ENCODE data around the gene HIPK4.
A peak's percentile ranks its signal among the peaks of the same experiment; 100 is the strongest.
"Not testable (repeated sequence)": the region's sequence is repeated elsewhere in the genome, so short reads cannot be mapped to it uniquely, and the experiment has no call there.

HIPK4 gene

DNA sequence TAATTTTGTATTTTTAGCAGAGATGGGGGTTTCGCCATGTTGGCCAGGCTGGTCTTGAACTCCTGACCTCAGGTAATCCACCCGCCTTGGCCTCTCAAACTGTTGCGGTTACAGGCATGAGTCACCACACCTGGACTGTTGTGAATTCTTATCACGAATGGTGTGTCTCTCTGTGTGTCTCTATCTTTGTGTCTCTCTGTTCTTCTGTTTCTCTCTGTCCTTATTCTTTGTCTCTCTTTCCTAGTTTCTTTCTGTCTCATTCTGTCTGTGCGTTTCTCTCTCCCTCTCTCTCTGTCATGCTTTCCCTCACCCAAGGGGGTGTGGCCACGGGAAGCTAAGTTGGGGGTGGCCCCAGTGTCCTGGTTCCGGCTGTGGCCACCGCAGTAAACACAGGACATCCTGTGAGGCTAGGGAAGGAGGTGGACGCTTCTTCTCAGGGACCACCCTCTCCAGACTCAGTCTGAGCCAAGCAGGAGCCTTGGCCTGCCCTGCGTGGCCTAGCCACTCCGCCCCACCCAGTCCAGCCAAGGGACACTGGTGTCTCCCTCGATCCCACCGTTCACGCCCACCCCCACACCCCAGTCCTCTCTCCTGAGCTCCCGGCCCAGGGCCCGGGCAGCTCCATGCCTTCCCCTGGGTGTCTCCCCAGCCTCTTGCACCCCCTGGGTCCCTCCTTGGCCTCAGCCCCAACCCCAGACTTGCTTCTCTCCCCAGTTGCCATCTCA lies 27.1 kb upstream of the HIPK4 start:
- no peak for DNase-seq

DNA sequence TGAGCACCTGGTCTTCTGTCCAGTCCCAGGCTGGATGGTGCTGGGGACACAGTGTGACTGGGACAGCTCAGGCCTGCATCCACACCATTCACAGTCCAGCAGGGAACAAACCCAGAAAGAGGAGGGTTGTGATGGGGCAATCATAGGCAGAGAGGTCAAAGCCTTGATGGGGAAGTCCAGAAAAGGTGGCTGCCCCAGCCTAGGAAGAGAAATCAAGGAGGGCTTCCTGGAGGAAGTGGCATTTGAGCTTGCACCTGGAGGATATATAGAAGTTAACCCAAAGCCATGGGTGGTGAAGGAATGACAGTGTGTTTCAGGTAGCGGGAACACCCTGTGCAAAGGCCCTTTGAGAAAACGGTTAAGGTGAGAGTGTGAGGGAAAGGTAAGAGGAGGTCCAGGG lies 25.8 kb upstream of the HIPK4 start:
- DNase-seq = no peak

DNA sequence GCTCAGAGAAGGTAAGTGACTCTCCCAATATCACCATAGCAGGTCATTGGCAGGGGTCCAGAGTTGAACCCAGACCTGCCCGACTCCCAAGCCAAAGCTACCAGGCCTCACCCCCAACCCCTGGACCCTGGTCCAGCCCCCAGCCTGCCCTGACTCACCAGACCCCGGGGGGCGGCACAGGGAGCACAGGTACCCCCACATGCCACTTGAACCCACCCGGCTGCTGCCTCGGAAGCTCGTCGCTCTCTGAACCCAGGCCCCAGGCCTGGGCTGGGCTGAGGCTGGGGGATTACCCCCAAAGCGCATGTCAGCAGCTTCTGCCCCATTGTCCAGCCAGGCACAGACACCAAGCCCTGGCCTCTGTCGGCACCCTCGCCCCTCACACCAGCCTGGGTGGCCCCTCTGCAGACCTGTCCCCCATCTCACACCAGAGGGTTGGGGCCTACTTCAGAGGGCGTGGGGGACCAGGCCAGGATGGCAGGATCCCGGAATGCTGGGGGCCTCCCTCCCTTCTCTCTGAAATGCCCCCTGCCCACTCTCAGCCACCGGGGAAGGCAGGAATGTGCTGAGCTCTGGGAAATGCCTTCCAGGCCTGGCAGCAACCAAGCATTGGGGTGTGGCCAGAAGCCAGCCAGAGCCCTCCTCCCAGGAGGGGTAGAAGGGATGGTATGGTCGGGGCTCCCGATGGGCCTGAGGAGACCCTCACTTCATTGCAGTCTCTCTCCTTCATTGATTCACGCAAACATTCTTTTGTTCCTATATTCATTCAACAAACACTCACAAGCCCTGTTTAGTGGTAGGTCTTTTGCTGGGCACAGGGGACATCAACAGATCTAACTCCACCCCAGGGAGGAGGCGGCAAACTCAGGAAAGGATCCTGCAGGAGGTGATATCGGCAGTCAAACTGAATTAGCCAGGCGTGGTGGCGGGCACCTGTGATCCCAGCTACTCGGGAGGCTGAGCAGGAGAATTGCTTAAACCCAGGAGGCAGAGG lies 24.9 kb upstream of the HIPK4 start:
- no peak for DNase-seq

DNA sequence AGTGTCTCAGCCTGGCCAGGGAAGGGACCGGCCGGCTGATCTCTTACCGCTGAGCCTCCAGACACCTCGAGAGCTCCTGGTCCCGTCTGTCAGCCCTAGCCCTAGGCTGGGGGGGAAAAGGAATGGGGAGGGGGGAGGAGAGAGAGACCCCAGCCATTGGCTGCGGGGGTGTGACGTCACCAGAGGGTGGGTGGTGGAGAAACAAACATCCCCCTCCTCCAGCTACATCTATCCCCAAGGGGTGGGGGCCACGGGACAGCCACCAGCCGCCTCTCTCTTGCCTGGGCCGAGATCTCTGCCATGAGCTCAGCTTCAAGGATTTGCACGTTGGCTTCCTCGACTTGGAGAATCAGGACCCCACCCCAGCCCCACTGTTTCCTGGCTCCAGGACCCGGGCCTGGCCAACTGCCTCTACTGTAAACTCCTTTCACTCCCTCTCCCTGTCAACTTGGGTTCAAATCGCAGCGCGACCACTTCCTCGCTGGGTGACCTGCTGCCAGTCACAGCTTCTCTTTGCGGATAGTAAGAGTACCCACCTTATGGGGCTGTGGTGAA lies 23.4 kb upstream of the HIPK4 start, which contains the start of gene PRX:
TSS of gene PRX (minus strand) at position 88 of the 555 bp plus-strand sequence. CDS start 5,446 bp downstream, outside the sequence.
- DNase-seq = no peak

GRCh38 chr19:40412866-40413265 lies 22.9 kb upstream of the HIPK4 start:
- DNase-seq = no peak

GRCh38 chr19:40411958-40412499 lies 22.0 kb upstream of the HIPK4 start:
- DNase-seq = no peak

DNA sequence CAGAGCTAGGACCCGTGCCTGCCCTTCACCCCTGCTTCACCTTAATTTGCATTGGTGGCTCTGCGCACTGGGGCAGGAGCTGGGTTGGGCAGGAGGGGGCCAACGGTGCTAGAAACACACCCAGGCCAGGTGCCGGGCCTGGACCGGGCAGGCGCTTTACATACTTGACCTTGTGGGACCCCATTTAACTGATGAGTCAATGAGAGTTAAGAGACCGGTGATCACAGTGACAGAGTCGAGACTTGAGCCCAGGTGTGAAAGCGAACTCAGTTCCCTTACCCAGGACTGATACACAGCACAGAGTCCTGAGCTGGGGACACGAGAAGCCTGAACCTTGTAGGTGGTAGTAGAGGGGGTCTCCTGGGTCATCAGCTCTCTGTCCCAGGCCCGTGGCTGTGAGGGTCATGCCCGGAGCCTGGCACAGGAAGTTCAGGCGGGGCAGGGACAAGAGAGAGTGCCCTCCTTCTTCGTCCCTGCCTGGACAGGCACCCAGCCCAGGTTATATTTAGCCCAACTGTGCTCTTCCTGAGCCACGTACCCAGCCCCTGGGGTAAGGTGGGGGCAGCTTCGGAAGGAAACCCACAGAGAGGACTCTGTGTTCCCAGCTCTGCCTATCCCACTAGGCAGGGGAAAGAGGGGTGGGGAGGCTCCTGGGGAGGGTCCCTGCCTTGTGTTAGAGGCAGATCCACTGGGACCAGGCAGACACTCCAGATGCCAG lies 21.3 kb upstream of the HIPK4 start:
- DNase-seq = no peak

GRCh38 chr19:40410030-40410389 lies 20.0 kb upstream of the HIPK4 start:
- no peak for DNase-seq

GRCh38 chr19:40408598-40408925 lies 18.6 kb upstream of the HIPK4 start:
- DNase-seq = not testable (repeated sequence)

DNA sequence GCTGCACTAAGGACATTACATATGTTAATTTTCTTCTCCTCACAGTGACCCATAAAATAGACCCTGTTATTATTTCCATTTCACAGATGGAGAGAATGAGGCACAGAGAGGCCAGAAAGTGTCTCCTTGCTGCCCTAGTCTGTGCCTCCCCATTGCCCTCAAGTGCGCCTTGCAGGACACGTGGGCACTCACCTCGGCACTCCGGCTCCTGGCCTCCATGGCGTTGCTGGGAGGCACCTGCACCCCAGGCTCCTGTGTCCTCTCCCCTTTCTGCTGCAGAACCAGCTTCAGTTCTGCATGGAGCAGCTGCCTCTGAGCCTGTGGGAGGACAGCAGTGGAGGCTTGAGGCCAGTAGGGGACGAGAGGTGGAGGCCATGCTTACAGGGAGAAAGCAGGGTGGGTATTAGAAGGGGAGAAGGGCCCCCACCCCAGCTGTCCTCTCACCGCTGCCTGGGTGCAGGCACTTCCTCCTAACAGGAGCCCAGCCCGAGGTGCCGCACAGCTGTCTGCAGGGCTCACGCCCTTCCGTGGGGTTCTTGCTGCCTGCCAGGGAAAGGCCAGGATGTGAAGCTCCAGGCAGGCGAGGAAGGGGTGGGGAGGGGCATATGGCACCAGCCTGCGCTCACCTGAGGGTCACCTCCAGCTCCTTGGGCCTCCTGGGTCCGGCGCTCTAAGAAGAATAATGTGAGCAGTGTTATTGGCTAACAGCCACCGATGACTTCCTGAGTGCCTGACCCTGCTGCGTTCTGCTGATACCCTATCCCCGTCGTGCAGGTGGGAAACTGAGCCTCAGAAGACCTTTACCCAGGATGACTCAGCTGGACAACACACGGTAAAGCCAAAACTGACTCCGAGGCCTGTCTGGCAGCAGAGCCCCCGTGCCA lies 18.0 kb upstream of the HIPK4 start:
- no peak for DNase-seq

GRCh38 chr19:40403262-40403984 lies 13.4 kb upstream of the HIPK4 start:
- peak; percentile 68 for DNase-seq

GRCh38 chr19:40400559-40400958 lies 10.6 kb upstream of the HIPK4 start:
- DNase-seq = no peak

GRCh38 chr19:40398417-40399131 lies 8.6 kb upstream of the HIPK4 start:
- peak; percentile 66 for DNase-seq

DNA sequence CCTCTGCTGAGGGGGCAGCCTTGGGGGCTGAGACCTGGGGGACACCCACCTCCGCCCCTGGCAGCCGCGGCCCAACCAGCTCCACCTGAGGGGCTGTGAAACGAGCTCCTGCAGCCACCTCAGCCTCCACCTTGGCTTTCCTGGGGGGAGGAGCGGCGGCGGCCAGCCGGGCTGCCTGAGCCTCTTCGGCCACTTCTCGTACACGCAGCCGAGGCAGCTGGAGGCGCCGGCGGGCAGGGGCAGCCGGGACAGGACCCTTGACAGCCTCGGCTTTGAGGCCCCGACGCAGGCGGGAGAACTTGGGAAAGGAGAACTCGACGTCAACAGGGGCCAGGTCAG lies 7.6 kb upstream of the HIPK4 start:
- DNase-seq = no peak

DNA sequence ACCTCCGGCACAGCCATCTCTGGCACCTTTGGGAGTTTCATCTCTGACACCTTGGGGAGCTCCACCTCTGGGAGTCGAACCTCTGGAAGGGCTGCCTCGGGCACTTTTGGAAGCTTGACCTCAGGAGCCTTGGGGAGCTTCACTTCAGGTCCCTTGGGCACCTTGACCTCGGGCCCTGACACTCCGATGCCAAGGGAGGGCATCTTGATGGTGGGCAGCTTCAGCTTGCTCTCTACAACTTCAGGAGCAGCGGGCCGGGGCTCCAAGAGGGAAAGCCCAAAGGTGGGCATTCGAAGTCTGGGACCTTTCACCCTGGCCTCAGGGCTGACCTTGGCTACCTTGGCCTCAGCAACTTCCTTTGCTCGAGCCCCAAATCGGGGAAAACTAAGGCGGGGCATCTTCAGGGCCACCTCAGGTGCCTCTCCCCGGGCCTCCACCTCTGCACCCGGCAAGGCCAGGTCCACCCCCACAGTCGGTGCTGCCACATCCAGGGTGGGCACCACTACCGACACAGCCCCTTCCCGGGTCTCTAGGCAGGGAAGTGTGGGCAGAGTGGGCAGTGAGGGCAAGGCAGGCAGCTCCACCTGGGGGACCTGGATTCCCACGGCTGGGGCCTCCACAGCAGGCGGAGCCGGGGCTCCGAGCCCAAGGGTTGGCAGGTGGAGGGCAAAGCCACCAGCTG lies 7.0 kb upstream of the HIPK4 start:
- DNase-seq = no peak

DNA sequence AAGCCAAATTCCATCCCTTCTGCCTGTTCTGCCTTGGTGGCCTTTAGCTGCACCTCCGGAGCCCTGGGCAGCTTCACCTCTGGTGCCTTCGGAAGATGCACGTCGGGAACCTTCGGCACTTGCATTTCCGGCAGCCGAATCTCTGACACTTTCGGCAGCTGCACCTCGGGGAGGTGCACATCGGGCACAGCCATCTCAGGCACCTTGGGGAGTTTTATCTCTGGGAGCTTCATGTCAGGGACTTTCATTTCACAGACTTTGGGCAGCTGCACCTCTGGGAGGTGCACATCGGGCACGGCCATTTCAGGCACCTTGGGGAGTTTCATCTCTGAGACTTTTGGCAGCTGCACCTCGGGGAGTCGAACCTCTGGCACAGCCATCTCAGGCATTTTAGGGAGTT lies 6.0 kb upstream of the HIPK4 start:
- no peak for DNase-seq

GRCh38 chr19:40394816-40395210 lies 4.8 kb upstream of the HIPK4 start:
- no peak for DNase-seq

GRCh38 chr19:40393894-40394815 lies 4.2 kb upstream of the HIPK4 start:
- DNase-seq = no peak

Measured in effector CD8-positive, alpha-beta T cell (primary cell).